GDM1 (cell line): ENCODE measurements around the gene FTO.

Experiments used
- DNase-seq: peaks from one replicate; lab custom pipeline; 2025; lab: John Stamatoyannopoulos, UW

The FTO gene

GRCh38 chr16:53784291-53784690 lies 80.3 kb downstream of the FTO start:
- DNase-seq: no peak

DNA sequence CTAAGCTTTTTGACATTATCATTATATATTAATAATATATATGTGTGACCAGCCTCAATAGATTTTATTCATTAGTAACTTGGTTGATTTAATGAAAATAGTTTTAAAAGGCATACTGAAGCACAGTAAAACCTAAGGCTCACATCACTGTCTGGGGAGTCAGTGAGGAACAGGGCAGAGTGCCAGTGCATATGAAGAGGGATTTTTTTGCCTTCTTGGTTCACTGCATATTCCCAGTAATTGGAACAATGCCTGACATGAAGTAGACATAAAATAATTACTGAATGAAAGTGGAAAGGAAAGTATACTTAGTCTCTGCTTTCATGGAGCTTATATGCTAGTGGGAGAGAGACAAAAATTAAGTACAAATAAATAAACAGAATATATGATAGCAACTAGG lies 81.1 kb downstream of the FTO start:
- DNase-seq: no peak

GRCh38 chr16:53785916-53786315 lies 82.0 kb downstream of the FTO start:
- DNase-seq: no peak

DNA sequence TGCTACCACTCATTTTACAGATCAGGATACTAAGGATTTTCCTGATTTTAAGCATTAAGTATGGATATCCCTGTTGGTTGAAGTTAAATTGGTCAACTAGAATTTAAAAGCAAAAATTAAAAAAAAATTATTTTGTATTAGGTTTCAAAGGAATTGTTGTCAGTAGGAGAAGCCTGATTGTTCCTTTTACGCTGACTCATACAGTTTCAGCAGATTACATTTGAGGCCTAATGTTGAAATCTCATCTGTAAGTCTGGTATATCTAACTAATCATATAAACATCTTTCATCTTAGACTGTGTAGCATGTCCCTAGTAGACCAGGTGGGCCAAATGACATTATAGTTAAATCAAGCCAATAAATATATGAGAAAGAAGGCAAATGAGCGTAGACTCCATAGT lies 83.5 kb downstream of the FTO start:
- no peak for DNase-seq

- DNase-seq: no peak
Measured at GRCh38 chr16:53789137-53789536, 85.2 kb downstream of the FTO start.

DNA sequence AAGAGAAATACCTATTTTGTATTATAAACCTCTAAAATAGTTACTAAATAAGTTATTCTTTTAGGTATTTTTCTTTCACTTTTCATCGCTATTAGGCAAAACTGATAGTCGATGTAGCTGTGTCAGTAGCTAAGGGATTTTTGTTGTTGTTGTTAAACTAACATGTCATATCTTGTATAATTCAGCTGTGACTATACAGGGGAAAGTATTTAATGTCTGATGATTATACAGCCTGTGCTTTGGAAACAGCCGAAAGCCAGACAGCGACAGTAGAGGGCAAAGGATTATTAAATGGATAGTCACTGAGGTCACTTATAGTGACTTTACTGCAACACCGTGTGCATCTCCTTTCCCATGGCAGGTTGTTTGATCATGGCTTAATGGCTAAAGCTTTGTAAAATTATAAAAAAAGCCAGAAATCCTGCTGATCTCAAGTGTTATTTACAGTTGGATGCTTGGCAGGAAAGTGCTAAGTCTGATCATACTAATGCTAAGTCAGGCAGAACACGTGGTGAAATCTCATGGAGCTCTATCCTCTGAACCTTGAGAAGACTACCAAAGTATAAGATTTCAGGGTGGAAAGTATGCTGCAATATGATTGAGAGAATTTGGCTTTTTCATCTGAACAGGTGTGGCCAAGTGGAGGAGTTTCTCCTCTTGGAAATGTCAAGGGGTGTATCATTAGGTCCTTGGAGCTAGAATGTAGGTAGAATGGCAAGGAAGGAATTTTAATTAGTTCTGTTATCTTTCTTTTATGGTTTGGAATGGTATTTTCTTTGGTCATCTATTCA lies 88.4 kb downstream of the FTO start:
- no peak for DNase-seq

DNA sequence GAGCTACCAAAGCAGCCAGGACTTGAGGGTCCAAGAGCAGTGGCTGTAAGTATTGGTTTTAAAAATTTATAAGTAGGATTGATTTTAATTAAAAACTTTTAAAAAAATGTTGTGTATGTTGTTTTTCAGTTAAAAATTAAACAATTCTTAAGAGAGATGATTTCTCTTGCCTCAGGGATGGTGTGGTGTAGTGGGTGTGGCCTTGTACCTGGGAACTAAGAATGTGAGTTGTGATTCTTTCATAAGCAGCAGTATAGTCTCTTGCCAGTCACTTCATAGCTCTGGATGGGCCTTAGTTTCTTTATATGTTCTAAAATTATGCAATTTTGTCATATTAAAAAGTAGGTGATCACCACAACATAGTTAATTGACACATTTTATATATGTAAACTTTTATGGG lies 99.5 kb downstream of the FTO start:
- no peak for DNase-seq

- DNase-seq: no peak
Measured at GRCh38 chr16:53803998-53804397, 100.0 kb downstream of the FTO start.

DNA sequence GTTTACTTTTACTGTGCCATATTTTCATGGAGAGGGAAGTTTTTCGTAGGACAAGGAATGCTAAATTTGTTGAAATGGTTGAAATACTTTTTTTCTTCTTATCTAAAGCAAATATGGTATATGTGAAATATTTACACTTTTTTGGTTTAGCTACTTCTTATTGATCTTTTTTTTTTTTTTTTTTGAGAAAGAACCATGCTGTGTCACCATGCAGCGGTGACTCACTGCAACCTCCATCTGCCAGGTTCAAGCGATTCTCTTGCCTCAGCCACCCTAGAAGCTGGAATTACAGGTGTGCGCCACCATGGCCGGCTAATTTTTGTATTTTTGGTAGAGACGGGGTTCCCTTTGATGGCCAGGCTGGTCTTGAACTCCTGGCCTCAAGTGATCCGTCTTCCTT lies 100.5 kb downstream of the FTO start:
- DNase-seq: no peak

DNA sequence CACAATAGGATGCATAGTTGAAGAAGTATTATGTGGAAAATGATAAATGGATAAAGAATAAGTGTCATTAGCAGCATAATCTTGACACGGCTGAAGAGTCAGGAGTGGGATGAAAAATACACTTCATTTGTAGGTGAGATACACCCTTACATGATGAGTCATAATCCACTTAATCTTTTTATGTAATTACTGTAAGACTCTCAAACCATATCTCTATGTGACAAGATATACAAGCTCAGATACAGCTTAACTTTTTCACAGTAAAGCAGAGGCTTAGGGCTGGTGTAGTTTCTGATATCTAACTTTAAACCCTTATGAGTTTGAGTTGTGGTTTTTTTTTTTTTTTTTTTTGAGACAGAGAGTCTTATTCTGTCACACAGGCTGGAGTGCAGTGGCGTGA lies 101.2 kb downstream of the FTO start:
- no peak for DNase-seq

DNA sequence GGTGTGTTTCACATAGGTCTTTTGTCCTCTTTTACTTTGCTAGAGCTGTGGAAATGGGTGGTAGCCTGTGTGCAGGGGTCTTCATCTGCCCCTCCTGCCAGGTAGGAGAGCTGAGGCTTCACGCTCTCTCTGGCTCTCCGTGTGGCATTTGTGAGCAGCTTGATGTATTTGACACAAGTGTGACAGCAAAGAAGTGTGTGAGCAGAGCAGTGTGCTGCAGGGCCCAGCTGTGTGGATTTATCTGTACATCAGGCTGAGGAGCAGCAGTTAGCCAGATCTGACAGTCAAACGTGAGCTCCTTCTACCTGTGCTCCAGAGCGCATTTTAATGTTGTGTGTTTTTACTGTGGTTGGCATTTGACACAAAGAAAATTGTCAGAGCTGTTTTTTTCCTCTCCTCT lies 101.8 kb downstream of the FTO start:
- DNase-seq: no peak

DNA sequence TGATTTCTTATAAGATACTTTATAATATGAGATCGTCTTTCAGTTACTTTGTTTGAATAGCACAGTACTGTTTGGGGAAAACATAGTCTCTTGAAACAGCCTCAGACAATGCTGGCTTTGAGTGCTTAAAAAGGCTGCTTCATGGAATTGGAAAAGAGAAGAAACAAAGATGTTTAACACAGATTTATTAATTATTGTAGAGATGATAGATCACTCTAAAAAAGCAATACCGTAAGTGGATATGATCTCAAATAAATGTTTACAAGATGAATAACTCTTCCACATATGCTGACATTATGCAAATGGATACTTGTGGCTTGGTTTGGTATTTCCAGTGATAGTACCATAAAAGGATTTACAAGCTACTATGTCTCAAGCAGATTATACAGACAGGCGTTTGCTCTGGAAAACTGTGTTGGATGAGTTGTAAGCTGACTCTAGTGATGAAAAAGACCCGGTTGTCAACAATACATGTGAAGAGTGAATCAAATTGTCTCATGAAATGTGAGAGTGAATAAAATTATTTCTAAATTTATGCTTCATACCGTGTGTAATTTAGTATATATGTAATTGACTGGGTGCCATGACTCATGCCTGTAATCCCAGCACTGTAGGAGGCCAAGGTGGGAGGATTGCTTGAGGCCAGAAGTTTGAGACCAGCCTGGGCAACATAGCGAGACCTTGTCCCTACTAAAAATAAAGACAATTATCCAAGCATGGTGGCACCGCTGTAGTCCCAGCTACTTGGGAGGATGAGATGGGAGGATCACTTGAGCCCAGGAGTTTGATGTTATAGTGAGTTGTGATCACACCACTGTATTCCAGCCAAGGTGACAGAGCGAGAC lies 105.4 kb downstream of the FTO start:
- DNase-seq: no peak

GRCh38 chr16:53812914-53813313 lies 109.0 kb downstream of the FTO start:
- DNase-seq: no peak

- no peak for DNase-seq
Measured at GRCh38 chr16:53814801-53815200, 110.8 kb downstream of the FTO start.

DNA sequence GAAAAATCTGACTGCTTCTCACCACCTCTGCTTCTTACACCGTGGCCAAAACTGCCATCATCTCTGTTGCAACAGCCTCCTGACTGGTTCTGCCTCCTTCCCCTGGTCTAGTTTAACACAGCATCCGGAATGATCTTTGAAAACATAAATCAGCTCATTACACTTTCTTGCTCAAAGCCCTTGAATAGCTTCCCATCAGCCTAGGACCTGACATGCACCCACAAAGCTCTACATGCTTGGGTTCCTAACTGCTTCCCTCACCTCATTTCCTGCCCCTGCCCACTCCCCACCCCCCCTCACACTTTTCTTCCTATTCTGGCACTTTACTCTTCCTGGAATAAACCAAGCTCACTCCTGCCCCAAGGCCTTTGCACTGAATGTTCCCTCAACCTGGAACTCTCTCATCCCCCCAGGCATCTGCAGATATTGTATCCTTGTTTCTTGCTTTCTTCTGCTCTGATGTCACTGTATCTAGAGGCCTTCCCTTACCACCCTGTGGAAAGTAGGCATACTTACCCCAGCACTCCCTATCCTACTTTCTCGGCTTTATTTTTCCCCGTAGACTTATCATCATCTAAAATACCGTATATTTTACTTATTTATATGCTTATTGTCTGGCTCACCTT lies 112.4 kb downstream of the FTO start:
- DNase-seq: no peak

DNA sequence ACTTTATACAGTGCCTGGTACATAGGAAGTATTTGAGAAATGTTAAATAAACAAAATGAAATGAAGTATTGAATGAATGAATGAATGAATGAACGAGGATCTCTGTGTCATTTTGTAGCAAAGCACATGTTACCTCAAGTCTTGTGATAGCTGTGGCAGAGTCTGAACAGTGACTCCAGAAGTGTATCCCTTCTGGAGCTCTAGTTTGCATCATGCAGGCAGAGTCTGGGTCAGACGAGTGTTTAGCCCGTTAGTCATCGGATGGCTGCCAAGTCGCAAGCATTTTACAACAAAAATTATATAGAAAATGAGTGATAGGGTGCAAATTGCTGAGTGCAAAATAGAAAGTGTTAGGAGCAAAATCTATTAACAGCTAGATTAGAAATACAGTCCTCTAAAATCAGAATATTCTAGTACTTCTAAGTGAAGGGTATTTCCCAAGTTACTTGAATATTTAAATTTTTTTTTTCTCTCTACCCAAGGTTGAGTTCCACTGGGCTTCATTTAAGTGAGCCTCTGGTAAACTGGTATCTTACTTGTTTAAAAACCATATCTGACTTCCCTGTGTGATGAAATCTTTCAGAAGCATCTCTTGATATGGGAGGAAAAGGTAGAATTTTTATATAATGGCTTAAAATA lies 113.3 kb downstream of the FTO start:
- no peak for DNase-seq

DNA sequence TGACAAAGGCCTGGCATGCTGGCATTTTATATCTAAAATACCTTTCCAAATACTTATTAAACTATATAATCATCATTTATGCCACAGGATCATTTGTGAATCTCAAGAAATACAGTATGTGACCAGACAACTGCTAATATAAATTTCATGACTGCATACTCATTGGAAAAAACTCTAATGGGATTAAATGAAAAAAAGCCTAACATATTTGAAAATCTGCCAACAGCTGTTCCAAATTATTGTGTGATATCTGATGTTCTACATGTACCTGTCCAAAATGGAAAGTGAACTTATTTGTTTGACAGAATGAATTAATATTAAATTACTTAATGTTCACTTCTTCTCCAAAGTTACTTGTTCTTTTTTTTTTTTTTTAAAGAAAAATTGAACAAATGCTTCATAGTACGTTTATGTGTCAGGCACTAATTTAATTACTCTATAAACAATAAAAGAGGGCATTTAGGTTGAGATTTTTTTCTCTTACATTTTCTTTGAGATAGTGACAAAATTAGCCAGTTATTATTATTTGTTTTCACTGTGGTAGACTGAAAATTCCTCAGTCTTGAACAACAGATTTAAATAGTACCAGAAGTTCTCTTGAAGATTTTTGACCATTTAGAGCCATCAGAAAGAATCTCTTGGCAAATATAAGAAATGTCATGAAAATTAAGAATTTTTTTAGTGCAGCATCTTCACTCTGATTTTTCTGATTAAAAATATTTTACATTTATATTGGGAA lies 114.0 kb downstream of the FTO start:
- no peak for DNase-seq

DNA sequence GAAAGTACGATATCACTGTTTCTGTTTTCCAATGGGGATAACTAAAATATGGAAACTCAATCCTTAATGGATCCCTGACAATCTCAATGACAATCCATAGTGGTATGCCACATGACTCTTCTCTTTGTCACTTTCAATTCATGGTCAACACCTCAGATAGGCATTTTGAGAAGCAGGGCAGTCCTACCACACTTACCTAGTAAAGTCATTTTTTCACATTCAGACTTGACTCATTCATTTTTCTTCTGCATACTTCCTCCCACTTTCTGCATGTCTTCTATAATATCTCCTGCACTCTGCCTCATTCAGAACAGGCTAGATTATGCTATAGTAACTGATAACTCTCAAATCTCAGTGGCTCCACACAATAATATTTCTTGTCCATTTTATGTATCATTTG lies 117.5 kb downstream of the FTO start:
- DNase-seq: no peak

DNA sequence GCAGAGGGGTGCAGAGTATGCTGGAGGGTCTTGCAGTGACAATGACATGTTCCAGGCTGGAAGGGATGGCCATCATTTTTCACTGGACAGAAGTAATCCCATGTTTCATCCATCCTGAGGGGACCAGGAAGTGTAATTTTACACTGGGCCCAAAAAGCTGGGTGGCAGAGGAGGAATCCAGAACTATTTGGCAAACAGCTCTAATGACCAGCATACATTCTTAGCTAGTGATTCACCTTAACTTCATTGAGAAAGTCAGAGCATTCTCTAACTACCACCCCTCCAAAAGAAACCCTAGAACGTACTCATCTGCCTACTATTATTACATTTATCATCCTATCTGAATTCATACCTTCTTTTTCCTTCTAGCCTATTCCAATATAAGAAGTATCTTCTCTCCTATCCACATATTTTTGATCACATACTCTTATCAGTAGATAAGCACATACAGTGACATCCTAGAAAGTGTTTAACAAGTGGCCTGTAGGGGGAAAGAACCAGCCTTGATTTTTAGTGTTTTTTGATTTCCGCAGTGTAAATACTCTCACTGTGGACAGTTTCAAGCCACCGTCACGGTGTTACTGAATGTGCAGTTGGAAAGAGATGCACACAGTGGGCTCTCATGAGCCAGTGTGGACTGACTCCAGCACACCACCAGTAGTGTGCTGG lies 118.1 kb downstream of the FTO start:
- no peak for DNase-seq

DNA sequence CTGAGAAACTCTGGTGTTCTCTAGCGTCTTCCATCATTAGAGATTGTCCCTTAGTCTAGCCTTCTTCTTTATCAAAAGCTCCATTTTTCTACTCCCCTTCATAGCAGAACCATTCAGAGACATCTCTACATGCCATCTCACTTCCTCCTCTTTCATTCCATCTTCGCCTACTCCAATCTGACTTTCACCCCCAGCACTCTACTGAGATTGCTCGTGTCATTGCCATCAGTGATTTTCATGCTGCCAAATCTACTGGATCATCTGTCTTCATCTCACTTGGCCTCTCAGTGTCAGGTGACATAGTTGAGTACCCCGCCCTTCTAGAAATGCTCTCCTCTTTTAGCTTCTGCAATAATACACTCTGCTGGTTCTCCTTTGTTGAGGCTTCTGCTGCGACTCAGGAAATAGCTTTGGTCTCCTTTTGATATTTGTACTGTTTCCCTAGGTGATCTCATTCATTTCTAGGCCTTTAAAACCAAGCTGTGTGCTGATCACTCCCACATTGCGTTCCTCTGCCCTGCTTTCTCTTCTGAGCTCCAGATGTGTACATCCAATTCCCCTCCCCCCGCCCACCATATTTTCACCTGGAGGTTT lies 119.1 kb downstream of the FTO start:
- DNase-seq: peak; percentile 44

DNA sequence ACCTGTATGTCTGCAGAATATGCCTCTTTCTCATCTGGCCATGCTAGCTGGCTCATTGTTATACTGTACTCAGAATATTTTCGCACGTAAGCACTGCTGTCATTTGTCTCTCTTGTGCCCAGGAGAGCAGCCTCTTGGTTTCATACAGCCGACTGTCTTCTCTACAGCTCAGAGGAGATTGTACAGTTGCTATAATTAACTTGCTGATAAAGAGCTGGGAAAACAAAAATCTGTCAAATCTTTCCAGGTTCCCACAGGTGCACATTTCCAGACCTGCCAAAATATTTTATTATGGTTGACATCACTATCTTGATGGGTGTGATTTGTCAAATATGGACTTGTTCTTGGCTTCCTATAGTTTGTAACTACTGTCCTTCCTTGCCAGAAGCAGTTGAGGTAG lies 122.7 kb downstream of the FTO start:
- DNase-seq: no peak
